OCI-LY3 (cell line): ENCODE data around the gene PARG.

ENCODE experiments used
- H2AFZ ChIP-seq: fragments of 200-600, 300-600 bp; shearing (Covaris generic); 2 replicates; pipeline ENCODE4 v1.6.0; 2014; ENCODE audit warnings: antibody characterized with exemption, low read depth, low read length
- H3K27ac ChIP-seq: fragments of 200-600, 300-600 bp; sonication (generic); 2 replicates; pipeline ENCODE4 v1.5.1; 2014; ENCODE audit warnings: mild to moderate bottlenecking, low read length, moderate library complexity, mixed read lengths
- H3K27me3 ChIP-seq: fragments of 200-600, 300-600 bp; sonication (generic); 2 replicates; pipeline ENCODE4 v1.6.1; 2014; ENCODE audit warnings: low read depth, low read length, mixed read lengths
- H3K36me3 ChIP-seq: fragments of 200-600, 300-600 bp; sonication (generic); replicated peaks from 2 replicates; pipeline ENCODE3; 2014; ENCODE audit warnings: low read depth, low read length, mixed read lengths
- H3K4me1 ChIP-seq: fragments of 300-600, 200-600 bp; sonication (generic); 2 replicates; pipeline ENCODE4 v1.6.1; 2014; ENCODE audit warnings: low read length, mixed read lengths
- H3K4me2 ChIP-seq: fragments of 200-600, 300-600 bp; sonication (generic); 2 replicates; pipeline ENCODE4 v1.6.1; 2014; ENCODE audit warnings: low read length, mixed read lengths
- H3K4me3 ChIP-seq: fragments of 300-600, 200-600 bp; sonication (generic); 2 replicates; pipeline ENCODE4 v1.5.1; 2014; ENCODE audit warnings: antibody characterized with exemption, mild to moderate bottlenecking, low read length, moderate library complexity
- H3K79me2 ChIP-seq: fragments of 300-600, 200-600 bp; shearing (Covaris generic); 2 replicates; pipeline ENCODE4 v1.6.1; 2014; ENCODE audit warnings: mild to moderate bottlenecking, low read length, mixed read lengths
- H3K9ac ChIP-seq: fragments of 300-600, 200-600 bp; shearing (Covaris generic); 2 replicates; pipeline ENCODE4 v1.6.0; 2014; ENCODE audit warnings: mild to moderate bottlenecking, low read length, moderate library complexity
- H3K9me3 ChIP-seq: fragments of 200-600, 300-600 bp; shearing (Covaris generic); 2 replicates; pipeline ENCODE4 v1.6.1; 2014; ENCODE audit warnings: low read length, mixed read lengths; ENCODE audit not compliant: insufficient read depth
- H4K20me1 ChIP-seq: fragments of 200-600, 300-600 bp; sonication (generic); 2 replicates; pipeline ENCODE4 v1.6.1; 2016; ENCODE audit warnings: low read length, mixed read lengths; ENCODE audit not compliant: insufficient read depth
- EZH2phosphoT487 ChIP-seq: fragments of 200-600 bp; shearing (Covaris generic); IDR thresholded peaks from 2 replicates; pipeline ENCODE4 v1.6.1; 2018; ENCODE audit warnings: antibody characterized with exemption, mixed run types, low read depth
- TF ChIP-seq, protein P1 (sequence below): fragments of 200-600, 300-600 bp; sonication (generic); IDR thresholded peaks from 2 replicates; pipeline ENCODE4 v1.5.1; 2014; ENCODE audit warnings: antibody characterized with exemption, low read length, low read depth

Gene PARG

GRCh38 chr10:49768329-49768728, 173.5 kb downstream of the PARG start:
- no peak for TF ChIP-seq EZH2phosphoT487
- TF ChIP-seq, protein P1, sequence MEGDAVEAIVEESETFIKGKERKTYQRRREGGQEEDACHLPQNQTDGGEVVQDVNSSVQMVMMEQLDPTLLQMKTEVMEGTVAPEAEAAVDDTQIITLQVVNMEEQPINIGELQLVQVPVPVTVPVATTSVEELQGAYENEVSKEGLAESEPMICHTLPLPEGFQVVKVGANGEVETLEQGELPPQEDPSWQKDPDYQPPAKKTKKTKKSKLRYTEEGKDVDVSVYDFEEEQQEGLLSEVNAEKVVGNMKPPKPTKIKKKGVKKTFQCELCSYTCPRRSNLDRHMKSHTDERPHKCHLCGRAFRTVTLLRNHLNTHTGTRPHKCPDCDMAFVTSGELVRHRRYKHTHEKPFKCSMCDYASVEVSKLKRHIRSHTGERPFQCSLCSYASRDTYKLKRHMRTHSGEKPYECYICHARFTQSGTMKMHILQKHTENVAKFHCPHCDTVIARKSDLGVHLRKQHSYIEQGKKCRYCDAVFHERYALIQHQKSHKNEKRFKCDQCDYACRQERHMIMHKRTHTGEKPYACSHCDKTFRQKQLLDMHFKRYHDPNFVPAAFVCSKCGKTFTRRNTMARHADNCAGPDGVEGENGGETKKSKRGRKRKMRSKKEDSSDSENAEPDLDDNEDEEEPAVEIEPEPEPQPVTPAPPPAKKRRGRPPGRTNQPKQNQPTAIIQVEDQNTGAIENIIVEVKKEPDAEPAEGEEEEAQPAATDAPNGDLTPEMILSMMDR = no peak
- Histone ChIP-seq H3K79me2 (no peaks in the 10 kb centered on the region), H2AFZ (no peak overlapping the region), H3K9me3 (no peaks in the 10 kb centered on the region), H3K36me3 (no peaks in the 10 kb centered on the region), H3K4me2 (no peak overlapping the region), H3K27ac (no peak overlapping the region), H3K4me3 (no peak overlapping the region), H3K9ac (no peak overlapping the region), H3K27me3 (no peaks in the 10 kb centered on the region), H4K20me1 (no peaks in the 10 kb centered on the region), H3K4me1 (no peaks in the 10 kb centered on the region)
